IMR-90 (cell line): ENCODE data around the gene APCDD1L. TPM values are rescaled to one million over a fixed set of nuclear protein-coding genes. Genes with fewer than 3 reads are reported as not detected.

ENCODE experiments used
- ATAC-seq: fragments of 200-7000 bp; cut with Tn5 transposase; 2 replicates; pipeline ENCODE4 v1.9.1; 2020; ENCODE audit warnings: low read depth, mild to moderate bottlenecking, moderate library complexity
- BruUV-seq: library from RNA; stranded (reverse); fragments of 400-500 nt; replicated peaks from 2 replicates; lab custom pipeline; 2021; lab: Mats Ljungman, UMichigan
- CTCF ChIA-PET: fragments of 300-600 bp; formaldehyde crosslinking; extraction: SDS; loops from one replicate; lab custom pipeline; 2021; ENCODE audit warnings: antibody characterized with exemption; lab: Yijun Ruan, JAX
- POLR2A ChIA-PET: fragments of 300-600 bp; sonication (Branson Sonifier 250); formaldehyde crosslinking; loops from one replicate; lab custom pipeline; 2022; ENCODE audit warnings: antibody characterized with exemption; ENCODE audit not compliant: unreplicated experiment; lab: Charles Lee
- DNase-seq: peaks from one replicate; pipeline ENCODE4 v3.0.0; 2013
- H2AFZ ChIP-seq: replicated peaks from 2 replicates; pipeline ENCODE3; 2013; ENCODE audit warnings: low read length, mild to moderate bottlenecking; ENCODE audit not compliant: poor library complexity
- H2AK5ac ChIP-seq: 2 replicates; pipeline ENCODE4 v1.6.1; 2013; ENCODE audit warnings: low read depth, low read length, inconsistent platforms
- H2AK9ac ChIP-seq: replicated peaks from 2 replicates; pipeline ENCODE3; 2013; ENCODE audit warnings: mild to moderate bottlenecking, low read depth, low read length, moderate library complexity; ENCODE audit not compliant: poor library complexity
- H2BK120ac ChIP-seq: 2 replicates; pipeline ENCODE4 v1.6.1; 2013; ENCODE audit warnings: low read depth, low read length, inconsistent platforms
- H2BK15ac ChIP-seq: 3 replicates; pipeline ENCODE4 v1.6.1; 2013; ENCODE audit warnings: low read depth, low read length, inconsistent platforms
- H2BK20ac ChIP-seq: 2 replicates; pipeline ENCODE4 v1.6.1; 2013; ENCODE audit warnings: low read depth, mild to moderate bottlenecking, inconsistent platforms, low read length, moderate library complexity
- H2BK5ac ChIP-seq: 2 replicates; pipeline ENCODE4 v1.6.1; 2013; ENCODE audit warnings: mild to moderate bottlenecking, low read depth, low read length, inconsistent platforms; ENCODE audit not compliant: poor library complexity, severe bottlenecking
- H3K14ac ChIP-seq: replicated peaks from 2 replicates; pipeline ENCODE4 v1.6.1; 2013; ENCODE audit warnings: low read depth, low read length, inconsistent platforms
- H3K18ac ChIP-seq: 2 replicates; pipeline ENCODE4 v1.6.1; 2013; ENCODE audit warnings: low read depth, low read length, control low read depth
- H3K23ac ChIP-seq: 2 replicates; pipeline ENCODE4 v1.6.1; 2013; ENCODE audit warnings: low read depth, low read length, inconsistent platforms
- H3K27ac ChIP-seq: 2 replicates; pipeline ENCODE4 v1.5.1; 2013; ENCODE audit warnings: mild to moderate bottlenecking, control low read depth, low read length; ENCODE audit not compliant: insufficient read depth
- H3K27me3 ChIP-seq: 2 replicates; pipeline ENCODE4 v1.6.1; 2013; ENCODE audit warnings: low read length; ENCODE audit not compliant: control insufficient read depth, insufficient read depth
- H3K36me3 ChIP-seq: 2 replicates; pipeline ENCODE4 v1.6.1; 2013; ENCODE audit warnings: low read length, mixed read lengths; ENCODE audit not compliant: control insufficient read depth, insufficient read depth
- H3K4ac ChIP-seq: 2 replicates; pipeline ENCODE4 v1.6.1; 2013; ENCODE audit warnings: low read depth, low read length, inconsistent platforms
- H3K4me1 ChIP-seq: 2 replicates; pipeline ENCODE4 v1.6.1; 2013; ENCODE audit warnings: low read length, mixed read lengths; ENCODE audit not compliant: control insufficient read depth, insufficient read depth
- H3K4me2 ChIP-seq: 2 replicates; pipeline ENCODE4 v1.6.1; 2013; ENCODE audit warnings: low read depth, mild to moderate bottlenecking, control low read depth, low read length, moderate library complexity
- H3K4me3 ChIP-seq: 2 replicates; pipeline ENCODE4 v1.5.1; 2013; ENCODE audit warnings: low read depth, mild to moderate bottlenecking, control low read depth, low read length, moderate library complexity; ENCODE audit not compliant: insufficient read depth
- H3K56ac ChIP-seq: 2 replicates; pipeline ENCODE4 v1.6.1; 2013; ENCODE audit warnings: low read length, inconsistent platforms; ENCODE audit not compliant: insufficient read depth; ENCODE audit errors: extremely low read depth
- H3K79me1 ChIP-seq, 2 experiments: 2 replicates each; pipeline ENCODE4 v1.6.1; 2013; ENCODE audit warnings: low read length in 2 of 2, inconsistent platforms in 1 of 2, low read depth in 1 of 2
- H3K9ac ChIP-seq: 2 replicates; pipeline ENCODE4 v1.6.1; 2013; ENCODE audit warnings: low read depth, low read length, control low read depth
- H3K9me1 ChIP-seq: 2 replicates; pipeline ENCODE4 v1.6.1; 2013; ENCODE audit warnings: low read length, inconsistent platforms; ENCODE audit not compliant: insufficient read depth
- H3K9me3 ChIP-seq: 2 replicates; pipeline ENCODE4 v1.6.1; 2013; ENCODE audit warnings: low read length; ENCODE audit not compliant: control insufficient read depth, insufficient read depth
- H4K20me1 ChIP-seq: 2 replicates; pipeline ENCODE4 v1.6.1; 2013; ENCODE audit warnings: low read length, inconsistent platforms; ENCODE audit not compliant: insufficient read depth
- H4K5ac ChIP-seq: 2 replicates; pipeline ENCODE4 v1.6.1; 2013; ENCODE audit warnings: mild to moderate bottlenecking, low read depth, low read length, control low read depth
- H4K8ac ChIP-seq, 2 experiments: 2 replicates each; pipeline ENCODE4 v1.6.1; 2013; ENCODE audit warnings: low read depth in 2 of 2, low read length in 2 of 2, control low read depth in 1 of 2, inconsistent platforms in 1 of 2
- H4K91ac ChIP-seq: 2 replicates; pipeline ENCODE4 v1.6.1; 2013; ENCODE audit warnings: low read depth, low read length, inconsistent platforms; ENCODE audit not compliant: insufficient read depth
- BHLHE40 ChIP-seq: fragments of 150-350 bp; IDR thresholded peaks from 2 replicates; pipeline ENCODE4 v1.6.1; 2016; ENCODE audit warnings: mild to moderate bottlenecking, low read depth, low read length
- CEBPB ChIP-seq: IDR thresholded peaks from 2 replicates; pipeline ENCODE4 v1.6.1; 2012; ENCODE audit warnings: low read depth, low read length, improper control_type of control experiment
- CHD1 ChIP-seq: IDR thresholded peaks from 2 replicates; pipeline ENCODE4 v1.6.1; 2012; ENCODE audit warnings: low read depth, low read length, improper control_type of control experiment
- FOS ChIP-seq: fragments of 150-350 bp; IDR thresholded peaks from 2 replicates; pipeline ENCODE4 v1.6.1; 2016; ENCODE audit warnings: low read depth, low read length
- MAZ ChIP-seq: IDR thresholded peaks from 2 replicates; pipeline ENCODE4 v1.6.1; 2012; ENCODE audit warnings: low read depth, mild to moderate bottlenecking, low read length, improper control_type of control experiment, moderate library complexity, borderline replicate concordance
- NFE2L2 ChIP-seq: fragments of 150-350 bp; IDR thresholded peaks from 2 replicates; pipeline ENCODE4 v1.6.1; 2016; ENCODE audit warnings: low read depth, mild to moderate bottlenecking, low read length
- SMC3 ChIP-seq: fragments of 150-350 bp; IDR thresholded peaks from 2 replicates; pipeline ENCODE4 v1.6.1; 2016; ENCODE audit warnings: low read depth, mild to moderate bottlenecking, antibody characterized with exemption, low read length, moderate library complexity
- USF2 ChIP-seq: fragments of 150-350 bp; IDR thresholded peaks from 2 replicates; pipeline ENCODE4 v1.6.1; 2017; ENCODE audit warnings: mild to moderate bottlenecking, antibody characterized with exemption, low read length, low read depth
- WGBS, 2 experiments: methylation state at CpG; one replicate each; pipeline versions ENCODE4 v1.1.5 to v1.1.7; 2013; ENCODE audit warnings: missing lambda C conversion rate in 2 of 2; ENCODE audit not compliant: insufficient read length in 1 of 2; ENCODE audit errors: extremely low coverage in 2 of 2; 5-methylcytosine and 5-hydroxymethylcytosine counted together
- dilution Hi-C: fragments of 300-500 bp; cut with HindIII; formaldehyde crosslinking; loops from one replicate; pipeline ENCODE4 v1.14.3; 2018; ENCODE audit warnings: low sequenced_read_pairs; ENCODE audit not compliant: unreplicated experiment
- in situ Hi-C: fragments of 300-500 bp; cut with MboI; formaldehyde crosslinking; loops from 3 replicates; pipeline ENCODE4 v1.14.3; 2019; ENCODE audit warnings: low sequenced_read_pairs, inconsistent platforms, mixed read lengths
- intact Hi-C: fragments of 100-400 bp; cut with micrococcal nuclease; formaldehyde crosslinking; loops from 2 replicates; pipeline ENCODE4 v1.10.0; 2022
- polyA plus RNA-seq, 3 experiments: library from polyadenylated mRNA; depleted of rRNA; stranded (reverse); fragments of >200 nt; gene quantifications; 2 replicates each; pipeline ENCODE4 v1.2.3, GENCODE V29; 2012; ENCODE audit warnings: low replicate concordance in 1 of 3
- total RNA-seq: library from RNA; depleted of rRNA; stranded (reverse); fragments of >200 nt; gene quantifications from 2 replicates; pipeline ENCODE4 v1.2.3, GENCODE V29; 2012

Gene APCDD1L
- total and polyA plus RNA-seq, 2 of the 4 experiments (the other 2 are of a cell fraction) = 2.5 to 18.3 TPM

- H2BK20ac ChIP-seq = peak overlapping the region; percentile 72
- H3K27me3 ChIP-seq = no peaks in the 10 kb centered on the region
- 100% methylated on average over 1 of the region's 10 CpGs; no CpG with 5 or more reads in 1 of the 2 experiments for WGBS, 2 experiments
- ChIA-PET CTCF (no interaction called here), POLR2A (no interaction called here)
- no peak overlapping the region for H2AK9ac ChIP-seq
- peak overlapping the region in 1 of 2 experiments; percentile 59; a peak in 1 of 4 replicates for H4K8ac ChIP-seq
- peak overlapping the region; percentile 30; the same call in 1 of the 3 replicates for H2BK15ac ChIP-seq
- 0 out of 2 replicates have a peak overlapping the region, but pooled peaks have one; percentile 16 for H4K5ac ChIP-seq
- peak overlapping the region; percentile 8 for H2AFZ ChIP-seq
- H3K4me2 ChIP-seq = no peak overlapping the region
- H3K18ac ChIP-seq = 0 out of 2 replicates have a peak overlapping the region, but pooled peaks have one; percentile 19
- peak overlapping the region; percentile 69 for H4K91ac ChIP-seq
- H3K4ac ChIP-seq = peak overlapping the region; percentile 88
- H2AK5ac ChIP-seq = peak overlapping the region; percentile 87
- peak overlapping the region; percentile 77 for H2BK5ac ChIP-seq
- H3K4me1 ChIP-seq = peaks cover 22% of the 10 kb centered on the region
- intact Hi-C loops (no loop called here), in situ Hi-C loops (no loop called here), dilution Hi-C loops (no loop called here)
- ATAC-seq (peak; percentile 4; the same call in 1 of the 2 replicates), DNase-seq (peak; percentile 54)
- H3K36me3 ChIP-seq = no peaks in the 10 kb centered on the region
- TF ChIP-seq CEBPB (peak; percentile 74), FOS (no peak), CHD1 (no peak), USF2 (no peak), BHLHE40 (no peak), MAZ (no peak), SMC3 (no peak), NFE2L2 (no peak)
- no peaks in the 10 kb centered on the region for H3K79me1 ChIP-seq
- no peak overlapping the region for H3K9ac ChIP-seq
- H3K27ac ChIP-seq = no peak overlapping the region; the same call in 1 of the 2 replicates
- H3K14ac ChIP-seq = peak overlapping the region; percentile 54; the same call in 1 of the 2 replicates
- no peak overlapping the region for H3K56ac ChIP-seq
- no peaks in the 10 kb centered on the region for H3K9me3 ChIP-seq
- H4K20me1 ChIP-seq = no peaks in the 10 kb centered on the region
- H2BK120ac ChIP-seq = peak overlapping the region; percentile 83
- peaks cover 18% of the 10 kb centered on the region; the same call in 1 of the 2 replicates for H3K9me1 ChIP-seq
- no TSS peak for BruUV-seq
- no peak overlapping the region for H3K4me3 ChIP-seq
- no peak overlapping the region for H3K23ac ChIP-seq
Observed at GRCh38 chr20:58557733-58558342, 42.6 kb upstream of the APCDD1L start.
